Measurements from ENCODE around the gene EHD2. TPM values are rescaled to one million over a fixed set of nuclear protein-coding genes. Genes with fewer than 3 reads are reported as not detected.

EHD2 gene
- total RNA-seq, 1 donor from 2014 or later = 10.3 TPM

- DNase-seq (ENCODE audit: extremely low spot score, unreplicated experiment) = no peak
- TF ChIP-seq CTCF (conservative IDR thresholded peaks at IDR 0.05) = no peak
- Mint-ChIP-seq H3K4me3 (no peak overlapping the region), H3K36me3 (peaks cover 26% of the 10 kb centered on the region), H3K27me3 (no peaks in the 10 kb centered on the region), H3K27ac (no peak overlapping the region), H3K4me1 (ENCODE audit: unreplicated experiment) (no peaks in the 10 kb centered on the region), H3K9me3 (no peaks in the 10 kb centered on the region)
Observed at GRCh38 chr19:47752440-47753211, 39.4 kb downstream of the EHD2 start.

- Mint-ChIP-seq H3K27ac (no peak overlapping the region), H3K4me3 (no peak overlapping the region), H3K27me3 (no peaks in the 10 kb centered on the region), H3K4me1 (ENCODE audit: unreplicated experiment) (no peaks in the 10 kb centered on the region), H3K36me3 (peaks cover 28% of the 10 kb centered on the region), H3K9me3 (no peaks in the 10 kb centered on the region)
- no peak for DNase-seq (ENCODE audit: extremely low spot score, unreplicated experiment)
- TF ChIP-seq CTCF (conservative IDR thresholded peaks at IDR 0.05) = no peak
Observed at GRCh38 chr19:47754206-47755064, 41.2 kb downstream of the EHD2 start.

- H3K4me3 Mint-ChIP-seq = no peak overlapping the region
- no peak overlapping the region for H3K27ac Mint-ChIP-seq
- no peaks in the 10 kb centered on the region for H3K4me1 Mint-ChIP-seq (ENCODE audit: unreplicated experiment)
- no peaks in the 10 kb centered on the region for H3K27me3 Mint-ChIP-seq
- no peak for TF ChIP-seq CTCF (conservative IDR thresholded peaks at IDR 0.05)
- peaks cover 28% of the 10 kb centered on the region for H3K36me3 Mint-ChIP-seq
- no peaks in the 10 kb centered on the region for H3K9me3 Mint-ChIP-seq
- no peak for DNase-seq (ENCODE audit: extremely low spot score, unreplicated experiment)
Observed at GRCh38 chr19:47755065-47755761, 42.0 kb downstream of the EHD2 start.

- Mint-ChIP-seq H3K27ac (no peak overlapping the region), H3K4me1 (ENCODE audit: unreplicated experiment) (no peaks in the 10 kb centered on the region), H3K36me3 (peaks cover 28% of the 10 kb centered on the region), H3K4me3 (no peak overlapping the region), H3K9me3 (no peaks in the 10 kb centered on the region), H3K27me3 (no peaks in the 10 kb centered on the region)
- no peak for DNase-seq (ENCODE audit: extremely low spot score, unreplicated experiment)
- TF ChIP-seq CTCF (conservative IDR thresholded peaks at IDR 0.05) = no peak
Observed at GRCh38 chr19:47755762-47756626, 42.8 kb downstream of the EHD2 start.

GRCh38 chr19:47756627-47756929, 43.4 kb downstream of the EHD2 start:
- H3K27me3 Mint-ChIP-seq = no peaks in the 10 kb centered on the region
- no peaks in the 10 kb centered on the region for H3K4me1 Mint-ChIP-seq (ENCODE audit: unreplicated experiment)
- no peak for TF ChIP-seq CTCF (conservative IDR thresholded peaks at IDR 0.05)
- no peaks in the 10 kb centered on the region for H3K9me3 Mint-ChIP-seq
- peaks cover 28% of the 10 kb centered on the region for H3K36me3 Mint-ChIP-seq
- DNase-seq (ENCODE audit: extremely low spot score, unreplicated experiment) = no peak
- no peak overlapping the region for H3K4me3 Mint-ChIP-seq
- peak overlapping the region; percentile 43 for H3K27ac Mint-ChIP-seq
